ENCODE data around the gene CHCHD3. TPM values are rescaled to one million over a fixed set of nuclear protein-coding genes. Genes with fewer than 3 reads are reported as not detected.

The CHCHD3 gene
- total RNA-seq, 2 donors from 2014 or later, result 36.1 to 43.0 TPM

DNA sequence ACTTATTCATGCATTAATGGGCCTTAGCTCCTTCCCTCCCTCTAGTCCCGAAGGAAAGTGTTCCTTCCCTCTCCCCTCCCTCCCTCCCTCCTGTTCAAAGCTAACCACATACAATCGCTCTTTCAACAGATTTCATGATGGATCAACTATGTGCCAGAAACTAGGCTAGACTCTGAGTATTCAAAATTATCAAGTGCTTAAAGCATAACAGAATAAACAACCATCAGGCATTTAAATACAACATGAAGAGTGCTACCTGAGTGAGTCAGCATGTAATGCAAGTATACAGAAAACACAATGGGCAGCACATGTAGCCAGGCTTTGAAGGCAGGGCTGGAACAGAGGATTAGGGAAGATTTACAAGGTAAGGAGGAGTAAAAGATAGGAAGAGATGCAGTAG, 11.3 kb downstream of the CHCHD3 start:
- no peaks in the 10 kb centered on the region for H3K9me3 ChIP-seq
- H3K36me3 ChIP-seq, result peaks cover 9% of the 10 kb centered on the region
- TF ChIP-seq, protein P1, sequence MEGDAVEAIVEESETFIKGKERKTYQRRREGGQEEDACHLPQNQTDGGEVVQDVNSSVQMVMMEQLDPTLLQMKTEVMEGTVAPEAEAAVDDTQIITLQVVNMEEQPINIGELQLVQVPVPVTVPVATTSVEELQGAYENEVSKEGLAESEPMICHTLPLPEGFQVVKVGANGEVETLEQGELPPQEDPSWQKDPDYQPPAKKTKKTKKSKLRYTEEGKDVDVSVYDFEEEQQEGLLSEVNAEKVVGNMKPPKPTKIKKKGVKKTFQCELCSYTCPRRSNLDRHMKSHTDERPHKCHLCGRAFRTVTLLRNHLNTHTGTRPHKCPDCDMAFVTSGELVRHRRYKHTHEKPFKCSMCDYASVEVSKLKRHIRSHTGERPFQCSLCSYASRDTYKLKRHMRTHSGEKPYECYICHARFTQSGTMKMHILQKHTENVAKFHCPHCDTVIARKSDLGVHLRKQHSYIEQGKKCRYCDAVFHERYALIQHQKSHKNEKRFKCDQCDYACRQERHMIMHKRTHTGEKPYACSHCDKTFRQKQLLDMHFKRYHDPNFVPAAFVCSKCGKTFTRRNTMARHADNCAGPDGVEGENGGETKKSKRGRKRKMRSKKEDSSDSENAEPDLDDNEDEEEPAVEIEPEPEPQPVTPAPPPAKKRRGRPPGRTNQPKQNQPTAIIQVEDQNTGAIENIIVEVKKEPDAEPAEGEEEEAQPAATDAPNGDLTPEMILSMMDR (IDR thresholded peaks at IDR 0.05), result no peak
- no peaks in the 10 kb centered on the region for H3K27me3 ChIP-seq (replicated peaks; ENCODE audit: insufficient read depth)
- no peaks in the 10 kb centered on the region for H3K4me1 ChIP-seq (ENCODE audit: control insufficient read depth in 1 of 2, low read depth in 2 of 2)
- ATAC-seq (ENCODE audit: insufficient number of reproducible peaks, low FRiP score, low read depth), result no peak
- no peak overlapping the region for H3K27ac ChIP-seq
- DNase-seq (ENCODE audit: low spot score), result no peak
- no peak overlapping the region for H3K4me3 ChIP-seq

DNA sequence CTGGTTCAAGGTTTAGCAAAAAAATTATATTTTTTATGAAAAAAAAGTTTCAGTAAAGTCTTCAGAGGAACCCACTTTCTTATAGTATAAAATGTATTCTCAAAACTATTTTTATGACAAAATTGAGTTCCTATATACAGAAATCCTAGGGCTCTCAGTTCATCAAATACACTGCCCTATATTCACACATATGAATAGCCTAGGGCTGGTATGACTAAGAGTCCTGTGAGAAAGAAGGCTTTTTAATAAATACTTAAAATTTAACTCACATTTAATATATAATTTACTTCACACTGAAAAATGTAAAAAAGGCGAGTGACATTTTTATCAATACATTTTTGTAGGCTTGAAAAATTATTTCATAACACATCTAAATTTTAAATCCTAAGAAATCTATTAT, 16.6 kb downstream of the CHCHD3 start:
- H3K36me3 ChIP-seq, result peaks cover 6% of the 10 kb centered on the region
- no peak overlapping the region for H3K4me3 ChIP-seq
- no peaks in the 10 kb centered on the region for H3K27me3 ChIP-seq (replicated peaks; ENCODE audit: insufficient read depth)
- no peak for DNase-seq (ENCODE audit: low spot score)
- peaks cover 0 to 10% of the 10 kb centered on the region in 2 donors for H3K4me1 ChIP-seq (ENCODE audit: control insufficient read depth in 1 of 2, low read depth in 2 of 2)
- no peak for ATAC-seq (ENCODE audit: insufficient number of reproducible peaks, low FRiP score, low read depth)
- TF ChIP-seq, protein P1 (IDR thresholded peaks at IDR 0.05), result no peak
- no peaks in the 10 kb centered on the region for H3K9me3 ChIP-seq
- no peak overlapping the region for H3K27ac ChIP-seq

DNA sequence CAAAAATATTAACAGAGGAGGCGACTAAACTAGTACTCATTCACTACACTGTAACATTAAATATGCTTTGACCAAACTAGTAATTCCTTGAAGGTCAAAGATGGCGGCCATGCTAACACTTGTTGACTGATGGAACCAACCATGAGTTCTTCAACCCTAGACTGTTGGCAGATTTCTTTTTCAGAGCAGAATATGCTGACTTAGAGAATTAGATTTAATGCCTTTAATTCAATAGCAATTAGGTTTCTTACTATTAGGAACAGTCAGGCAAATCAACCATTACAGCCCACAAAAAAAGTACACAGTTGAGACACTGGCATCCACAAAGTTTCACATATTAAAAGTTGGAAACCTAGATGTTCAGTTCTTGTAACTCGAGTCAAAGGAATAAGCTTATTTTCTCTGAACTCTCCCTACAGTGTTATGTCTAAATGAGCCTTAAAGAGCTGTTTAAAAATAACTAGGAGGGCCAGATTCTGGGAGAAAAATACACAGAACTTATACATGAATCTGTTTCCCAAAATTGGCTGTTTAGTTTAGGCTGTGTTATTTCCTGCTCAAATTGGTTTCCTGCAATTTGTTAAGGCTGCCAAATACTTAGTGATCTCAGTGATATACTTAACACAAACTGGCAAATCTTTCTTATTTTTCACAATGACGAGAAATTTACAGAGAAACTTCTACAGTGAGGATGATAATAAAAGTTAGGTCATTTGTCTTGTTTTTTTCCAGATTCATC, 17.6 kb downstream of the CHCHD3 start:
- TF ChIP-seq, protein P1 (IDR thresholded peaks at IDR 0.05), result no peak

DNA sequence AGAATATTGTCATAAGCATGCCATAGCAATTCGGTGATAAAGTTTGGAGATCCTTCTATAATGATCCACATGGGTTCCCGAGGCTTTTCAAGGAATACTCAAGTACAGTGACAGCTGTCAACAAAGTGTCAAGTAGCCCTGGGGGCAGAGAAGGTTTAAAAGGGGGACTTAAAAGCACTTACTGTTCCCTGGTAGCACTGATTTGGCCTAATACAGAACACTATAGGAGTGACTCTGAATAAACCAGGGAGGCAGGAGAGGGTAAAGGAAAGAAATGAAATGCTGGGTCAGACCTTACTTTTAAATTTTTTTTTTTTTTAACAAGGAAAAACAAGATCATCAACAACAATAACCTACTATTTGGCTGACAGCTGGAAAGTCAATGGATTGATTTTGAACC, 20.1 kb downstream of the CHCHD3 start:
- Histone ChIP-seq H3K4me1 (ENCODE audit: control insufficient read depth in 1 of 2, low read depth in 2 of 2) (peaks cover 0 to 10% of the 10 kb centered on the region in 2 donors), H3K9me3 (no peaks in the 10 kb centered on the region), H3K27ac (no peak overlapping the region), H3K27me3 (replicated peaks; ENCODE audit: insufficient read depth) (no peaks in the 10 kb centered on the region), H3K36me3 (no peaks in the 10 kb centered on the region), H3K4me3 (no peak overlapping the region)
- no peak for ATAC-seq (ENCODE audit: insufficient number of reproducible peaks, low FRiP score, low read depth)
- no peak for DNase-seq (ENCODE audit: low spot score)
- TF ChIP-seq, protein P1 (IDR thresholded peaks at IDR 0.05), result no peak

More for the DNA sequence above, 17.6 kb downstream of the CHCHD3 start:
- Histone ChIP-seq H3K4me1 (ENCODE audit: control insufficient read depth in 1 of 2, low read depth in 2 of 2) (peaks cover 0 to 10% of the 10 kb centered on the region in 2 donors), H3K4me3 (no peak overlapping the region), H3K9me3 (no peaks in the 10 kb centered on the region), H3K27me3 (replicated peaks; ENCODE audit: insufficient read depth) (no peaks in the 10 kb centered on the region), H3K27ac (no peak overlapping the region), H3K36me3 (peaks cover 6% of the 10 kb centered on the region)
- no peak for DNase-seq (ENCODE audit: low spot score)
- no peak for ATAC-seq (ENCODE audit: insufficient number of reproducible peaks, low FRiP score, low read depth)

DNA sequence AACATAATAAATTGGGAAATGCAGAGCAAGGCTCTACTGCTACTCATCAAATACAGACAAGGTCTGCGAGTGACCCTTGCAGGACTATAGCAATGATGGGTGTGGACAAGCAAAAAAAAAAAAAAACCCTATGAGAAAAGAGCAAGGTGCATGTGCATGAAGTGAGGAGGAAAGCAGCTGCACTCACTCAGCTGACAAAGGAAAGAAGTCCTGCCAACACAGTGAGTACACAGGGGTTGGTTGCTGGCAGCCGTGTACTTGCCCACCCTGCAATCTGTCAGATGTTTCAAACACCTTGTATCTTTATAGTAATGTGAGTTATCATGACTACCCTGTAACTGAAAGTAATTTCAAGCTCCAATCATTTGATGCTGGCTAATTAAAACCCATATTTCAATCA, 20.5 kb downstream of the CHCHD3 start:
- H3K4me3 ChIP-seq, result no peak overlapping the region
- H3K27ac ChIP-seq, result no peak overlapping the region
- H3K27me3 ChIP-seq (replicated peaks; ENCODE audit: insufficient read depth), result no peaks in the 10 kb centered on the region
- peaks cover 0 to 10% of the 10 kb centered on the region in 2 donors for H3K4me1 ChIP-seq (ENCODE audit: control insufficient read depth in 1 of 2, low read depth in 2 of 2)
- TF ChIP-seq, protein P1 (IDR thresholded peaks at IDR 0.05), result no peak
- H3K36me3 ChIP-seq, result no peaks in the 10 kb centered on the region
- no peaks in the 10 kb centered on the region for H3K9me3 ChIP-seq
- no peak for ATAC-seq (ENCODE audit: insufficient number of reproducible peaks, low FRiP score, low read depth)
- no peak for DNase-seq (ENCODE audit: low spot score)

All from thoracic aorta (tissue), 2 donors.